Adrenal gland (tissue), 5 donors: ENCODE measurements around the gene ZNF426.

Source experiments
- POLR2A ChIP-seq, 2 donors: fragments of 450-650 bp; IDR thresholded peaks; one replicate each; pipeline ENCODE4 v1.6.1; 2017; ENCODE audit warnings: antibody characterized with exemption in 2 of 2, mild to moderate bottlenecking in 2 of 2, moderate library complexity in 1 of 2
- TF ChIP-seq, protein P1 (sequence below), 6 experiments: fragments of 450-650 bp in 4 of 6; fragments of 200-600 bp in 2 of 6; sonication (generic) in 1 of 6; IDR thresholded peaks; 1 replicate in 5 of 6; 2 replicates in 1 of 6; pipeline versions ENCODE4 v1.5.1 to v1.8.0; 2016 to 2021; ENCODE audit warnings: antibody characterized with exemption in 6 of 6, mild to moderate bottlenecking in 2 of 6, moderate library complexity in 1 of 6
- donor health status: DM: no; HTN: no; CAD: no.

- TF ChIP-seq, protein P1, sequence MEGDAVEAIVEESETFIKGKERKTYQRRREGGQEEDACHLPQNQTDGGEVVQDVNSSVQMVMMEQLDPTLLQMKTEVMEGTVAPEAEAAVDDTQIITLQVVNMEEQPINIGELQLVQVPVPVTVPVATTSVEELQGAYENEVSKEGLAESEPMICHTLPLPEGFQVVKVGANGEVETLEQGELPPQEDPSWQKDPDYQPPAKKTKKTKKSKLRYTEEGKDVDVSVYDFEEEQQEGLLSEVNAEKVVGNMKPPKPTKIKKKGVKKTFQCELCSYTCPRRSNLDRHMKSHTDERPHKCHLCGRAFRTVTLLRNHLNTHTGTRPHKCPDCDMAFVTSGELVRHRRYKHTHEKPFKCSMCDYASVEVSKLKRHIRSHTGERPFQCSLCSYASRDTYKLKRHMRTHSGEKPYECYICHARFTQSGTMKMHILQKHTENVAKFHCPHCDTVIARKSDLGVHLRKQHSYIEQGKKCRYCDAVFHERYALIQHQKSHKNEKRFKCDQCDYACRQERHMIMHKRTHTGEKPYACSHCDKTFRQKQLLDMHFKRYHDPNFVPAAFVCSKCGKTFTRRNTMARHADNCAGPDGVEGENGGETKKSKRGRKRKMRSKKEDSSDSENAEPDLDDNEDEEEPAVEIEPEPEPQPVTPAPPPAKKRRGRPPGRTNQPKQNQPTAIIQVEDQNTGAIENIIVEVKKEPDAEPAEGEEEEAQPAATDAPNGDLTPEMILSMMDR (IDR thresholded peaks at IDR 0.05): no peak
- TF ChIP-seq POLR2A (IDR thresholded peaks at IDR 0.05): no peak
These were observed 9.4 kb upstream of the ZNF426 start for GRCh38 chr19:9547870-9548269.
